Loucy (cell line): Measurements from ENCODE around the gene DCUN1D4.

Source experiments
- H2AFZ ChIP-seq: fragments of 200-600 bp; sonication (generic); 2 replicates; pipeline ENCODE4 v1.6.0; 2016; ENCODE audit warnings: antibody characterized with exemption, mild to moderate bottlenecking, low read length, moderate library complexity
- H3F3A ChIP-seq: fragments of 200-600 bp; 2 replicates; pipeline ENCODE4 v1.6.0; 2016; ENCODE audit warnings: antibody characterized with exemption, low read depth, mild to moderate bottlenecking
- H3K27me3 ChIP-seq: fragments of 200-600 bp; sonication (generic); 2 replicates; pipeline ENCODE4 v1.6.1; 2014; ENCODE audit warnings: low read length, mild to moderate bottlenecking; ENCODE audit not compliant: insufficient read depth, poor library complexity, severe bottlenecking
- H3K36me3 ChIP-seq: fragments of 200-600 bp; sonication (generic); 2 replicates; pipeline ENCODE4 v1.6.1; 2016; ENCODE audit warnings: low read length; ENCODE audit not compliant: insufficient read depth
- H3K4me1 ChIP-seq: fragments of 200-600 bp; sonication (generic); 2 replicates; pipeline ENCODE4 v1.5.1; 2014; ENCODE audit warnings: low read length, mild to moderate bottlenecking; ENCODE audit not compliant: insufficient read depth, poor library complexity, severe bottlenecking
- H3K4me2 ChIP-seq: fragments of 200-600 bp; sonication (generic); 2 replicates; pipeline ENCODE4 v1.6.0; 2014; ENCODE audit warnings: antibody characterized with exemption, low read length, low read depth, mild to moderate bottlenecking; ENCODE audit not compliant: poor library complexity, severe bottlenecking
- H3K4me3 ChIP-seq: fragments of 200-600 bp; sonication (generic); 2 replicates; pipeline ENCODE4 v1.5.1; 2014; ENCODE audit warnings: low read length, mild to moderate bottlenecking, mixed read lengths; ENCODE audit not compliant: poor library complexity, severe bottlenecking
- H3K79me2 ChIP-seq: fragments of 200-600 bp; sonication (generic); 2 replicates; pipeline ENCODE4 v1.6.1; 2014; ENCODE audit warnings: low read length; ENCODE audit not compliant: insufficient read depth
- H3K9ac ChIP-seq: fragments of 200-600 bp; sonication (generic); 2 replicates; pipeline ENCODE4 v1.6.0; 2014; ENCODE audit warnings: mild to moderate bottlenecking, low read depth, low read length, moderate library complexity; ENCODE audit not compliant: poor library complexity, severe bottlenecking
- H3K9me2 ChIP-seq: fragments of 200-600 bp; sonication (generic); replicated peaks from 2 replicates; pipeline ENCODE4 v1.6.1; 2016; ENCODE audit warnings: low read depth, low read length, mixed read lengths
- H3K9me3 ChIP-seq: fragments of 200-600 bp; sonication (generic); 2 replicates; pipeline ENCODE4 v1.6.1; 2014; ENCODE audit warnings: mild to moderate bottlenecking, antibody characterized with exemption, low read length, low read depth; ENCODE audit not compliant: insufficient read depth
- H4K20me1 ChIP-seq: fragments of 200-600 bp; sonication (generic); 2 replicates; pipeline ENCODE4 v1.6.0; 2014; ENCODE audit warnings: antibody characterized with exemption, low read length, mild to moderate bottlenecking; ENCODE audit not compliant: insufficient read depth, poor library complexity, severe bottlenecking
- EZH2phosphoT487 ChIP-seq: fragments of 200-600 bp; IDR thresholded peaks from 2 replicates; pipeline ENCODE4 v1.6.1; 2018; ENCODE audit warnings: antibody characterized with exemption, mild to moderate bottlenecking, moderate library complexity, borderline replicate concordance
- TF ChIP-seq, protein P1 (sequence below): fragments of 200-600 bp; sonication (generic); conservative IDR thresholded peaks from 2 replicates; pipeline ENCODE4 v1.5.1; 2014; ENCODE audit warnings: mild to moderate bottlenecking, antibody characterized with exemption, low read length

The DCUN1D4 gene

DNA sequence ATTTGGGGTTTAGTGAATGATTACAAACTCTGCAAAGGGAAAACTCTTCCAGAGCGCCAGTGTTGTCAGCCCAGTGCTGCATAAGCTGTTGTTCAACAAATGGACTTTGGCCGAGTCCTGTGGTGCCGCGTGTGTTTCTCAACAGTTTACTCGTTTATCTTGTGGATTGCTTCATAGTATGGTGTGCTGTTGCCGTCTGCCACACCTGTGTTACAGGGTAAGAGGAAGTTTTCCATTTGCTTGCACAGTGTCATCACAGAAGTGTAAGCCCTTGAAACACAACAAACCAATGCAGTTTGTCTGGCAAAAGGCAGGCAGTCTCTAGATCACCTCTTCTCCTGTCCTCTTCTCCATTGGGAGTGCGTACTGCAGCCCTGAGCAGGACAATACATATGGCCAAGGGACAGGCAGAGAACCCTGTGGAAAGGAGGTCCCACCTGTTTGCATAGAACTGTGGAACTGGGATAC, 66.3 kb downstream of the DCUN1D4 start:
- peaks cover 78% of the 10 kb centered on the region for H3K36me3 ChIP-seq
- H3K4me2 ChIP-seq: no peak overlapping the region
- H3F3A ChIP-seq: no peaks in the 10 kb centered on the region
- no peaks in the 10 kb centered on the region for H3K9me2 ChIP-seq
- no peaks in the 10 kb centered on the region for H3K4me1 ChIP-seq
- no peak overlapping the region for H3K9ac ChIP-seq
- no peaks in the 10 kb centered on the region for H3K9me3 ChIP-seq
- H4K20me1 ChIP-seq: no peaks in the 10 kb centered on the region
- H3K4me3 ChIP-seq: no peak overlapping the region
- H3K27me3 ChIP-seq: no peaks in the 10 kb centered on the region
- H3K79me2 ChIP-seq: no peaks in the 10 kb centered on the region
- H2AFZ ChIP-seq: no peak overlapping the region
- no peak for TF ChIP-seq EZH2phosphoT487
- TF ChIP-seq, protein P1, sequence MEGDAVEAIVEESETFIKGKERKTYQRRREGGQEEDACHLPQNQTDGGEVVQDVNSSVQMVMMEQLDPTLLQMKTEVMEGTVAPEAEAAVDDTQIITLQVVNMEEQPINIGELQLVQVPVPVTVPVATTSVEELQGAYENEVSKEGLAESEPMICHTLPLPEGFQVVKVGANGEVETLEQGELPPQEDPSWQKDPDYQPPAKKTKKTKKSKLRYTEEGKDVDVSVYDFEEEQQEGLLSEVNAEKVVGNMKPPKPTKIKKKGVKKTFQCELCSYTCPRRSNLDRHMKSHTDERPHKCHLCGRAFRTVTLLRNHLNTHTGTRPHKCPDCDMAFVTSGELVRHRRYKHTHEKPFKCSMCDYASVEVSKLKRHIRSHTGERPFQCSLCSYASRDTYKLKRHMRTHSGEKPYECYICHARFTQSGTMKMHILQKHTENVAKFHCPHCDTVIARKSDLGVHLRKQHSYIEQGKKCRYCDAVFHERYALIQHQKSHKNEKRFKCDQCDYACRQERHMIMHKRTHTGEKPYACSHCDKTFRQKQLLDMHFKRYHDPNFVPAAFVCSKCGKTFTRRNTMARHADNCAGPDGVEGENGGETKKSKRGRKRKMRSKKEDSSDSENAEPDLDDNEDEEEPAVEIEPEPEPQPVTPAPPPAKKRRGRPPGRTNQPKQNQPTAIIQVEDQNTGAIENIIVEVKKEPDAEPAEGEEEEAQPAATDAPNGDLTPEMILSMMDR: no peak

DNA sequence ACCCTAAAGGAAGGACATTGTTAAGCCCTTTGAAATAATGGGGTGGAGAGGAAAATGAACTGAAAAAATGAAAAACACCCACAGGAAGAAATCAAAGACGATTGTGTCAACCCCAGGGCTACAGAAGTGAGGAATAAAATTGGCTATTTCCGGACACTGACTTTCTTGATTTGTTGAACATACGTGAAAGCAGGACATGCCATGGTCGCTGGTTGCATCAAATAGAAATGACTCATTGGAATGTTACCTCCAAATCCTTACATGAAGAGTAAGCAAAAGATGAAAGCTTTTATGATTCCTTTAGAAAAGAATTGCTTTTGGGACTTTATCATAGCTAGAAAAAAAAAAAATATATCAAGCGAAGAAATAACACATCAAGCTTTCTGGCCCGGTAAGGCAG, 75.3 kb downstream of the DCUN1D4 start:
- H2AFZ ChIP-seq: no peak overlapping the region
- no peaks in the 10 kb centered on the region for H3K4me1 ChIP-seq
- H3K4me3 ChIP-seq: no peak overlapping the region
- no peaks in the 10 kb centered on the region for H4K20me1 ChIP-seq
- no peaks in the 10 kb centered on the region for H3K9me2 ChIP-seq
- H3K36me3 ChIP-seq: peaks cover 34% of the 10 kb centered on the region
- TF ChIP-seq EZH2phosphoT487: no peak
- TF ChIP-seq, protein P1: no peak
- no peaks in the 10 kb centered on the region for H3K9me3 ChIP-seq
- no peaks in the 10 kb centered on the region for H3K27me3 ChIP-seq
- H3F3A ChIP-seq: no peaks in the 10 kb centered on the region
- H3K79me2 ChIP-seq: no peaks in the 10 kb centered on the region
- no peak overlapping the region for H3K4me2 ChIP-seq
- H3K9ac ChIP-seq: no peak overlapping the region

DNA sequence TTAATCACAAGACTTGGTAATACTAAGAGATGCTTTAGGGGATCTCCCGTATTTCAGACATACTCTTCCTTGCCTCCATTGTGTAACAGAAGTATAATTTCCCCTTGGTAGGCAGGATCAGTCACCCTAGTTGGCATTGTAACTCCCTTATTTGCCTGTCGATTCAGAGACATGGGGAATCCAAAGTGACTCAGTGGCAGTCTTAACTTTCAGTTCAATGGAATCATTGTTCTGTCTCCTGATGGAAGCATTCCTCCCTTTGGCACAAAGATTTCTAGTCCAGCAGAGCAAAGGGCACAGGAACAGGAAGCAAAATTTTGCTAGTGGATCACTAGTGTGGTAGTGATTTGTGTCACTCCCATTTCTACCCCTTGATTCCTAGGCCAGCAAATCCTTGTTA, 80.4 kb downstream of the DCUN1D4 start:
- H3K4me3 ChIP-seq: no peak overlapping the region
- TF ChIP-seq EZH2phosphoT487: no peak

DNA sequence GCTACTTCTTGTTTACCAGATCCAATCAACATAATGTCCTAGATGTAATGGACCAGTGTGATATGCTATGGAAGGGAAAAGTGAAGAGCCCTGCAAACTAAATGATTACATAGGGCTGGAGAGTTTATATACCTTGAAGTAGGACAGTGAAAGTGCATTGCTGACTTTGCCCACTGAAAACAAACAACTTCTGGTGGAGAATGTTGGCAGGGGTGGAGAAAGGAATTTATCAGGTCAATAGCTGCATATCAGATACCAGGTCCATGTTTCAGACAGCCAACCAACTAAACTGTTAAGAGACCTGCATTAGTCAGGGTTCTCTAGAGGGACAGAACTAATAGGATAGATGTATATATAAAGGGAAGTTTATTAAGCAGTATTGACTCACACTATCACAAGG, 82.4 kb downstream of the DCUN1D4 start:
- Histone ChIP-seq H3K9me3 (no peaks in the 10 kb centered on the region), H3K9me2 (no peaks in the 10 kb centered on the region), H3F3A (no peaks in the 10 kb centered on the region), H3K36me3 (no peaks in the 10 kb centered on the region), H2AFZ (no peak overlapping the region), H3K27me3 (no peaks in the 10 kb centered on the region), H3K4me3 (no peak overlapping the region), H3K4me2 (no peak overlapping the region), H4K20me1 (no peaks in the 10 kb centered on the region), H3K4me1 (no peaks in the 10 kb centered on the region), H3K79me2 (no peaks in the 10 kb centered on the region), H3K9ac (no peak overlapping the region)
- TF ChIP-seq EZH2phosphoT487: no peak
- TF ChIP-seq, protein P1: no peak

More for the DNA sequence above, 80.4 kb downstream of the DCUN1D4 start:
- H3K4me1 ChIP-seq: no peaks in the 10 kb centered on the region
- no peak overlapping the region for H2AFZ ChIP-seq
- H3K36me3 ChIP-seq: no peaks in the 10 kb centered on the region
- H3K79me2 ChIP-seq: no peaks in the 10 kb centered on the region
- no peaks in the 10 kb centered on the region for H3K9me3 ChIP-seq
- H3K27me3 ChIP-seq: no peaks in the 10 kb centered on the region
- no peaks in the 10 kb centered on the region for H3F3A ChIP-seq
- no peak overlapping the region for H3K4me2 ChIP-seq
- H3K9me2 ChIP-seq: no peaks in the 10 kb centered on the region
- no peak overlapping the region for H3K9ac ChIP-seq
- H4K20me1 ChIP-seq: no peaks in the 10 kb centered on the region
